Skin of body (tissue), 2 donors: ENCODE measurements around the gene EVA1A. TPM values are rescaled to one million over a fixed set of nuclear protein-coding genes. Genes with fewer than 3 reads are reported as not detected.
A peak's percentile ranks its signal among the peaks of the same experiment; 100 is the strongest.
"Not testable (repeated sequence)": the region's sequence is repeated elsewhere in the genome, so short reads cannot be mapped to it uniquely, and the experiment has no call there.

Experiments
- DNase-seq: peaks from one replicate; lab custom pipeline; 2025; lab: John Stamatoyannopoulos, UW
- total RNA-seq: library from RNA; depleted of rRNA; stranded (reverse); fragments of >200 nt; gene quantifications from one replicate; pipeline ENCODE4 v1.2.3, GENCODE V29; 2014

Gene EVA1A
- total RNA-seq, 1 donor from 2014 or later: 10.7 TPM

GRCh38 chr2:75484840-75485239 is 75.9 kb downstream of the EVA1A start:
- DNase-seq: no peak

- DNase-seq: no peak
These were observed 76.9 kb downstream of the EVA1A start for GRCh38 chr2:75483878-75484277.

GRCh38 chr2:75482398-75482797 is 78.3 kb downstream of the EVA1A start:
- DNase-seq: no peak

- peak; percentile 36 for DNase-seq
These were observed 79.5 kb downstream of the EVA1A start for GRCh38 chr2:75480971-75481836.

- not testable (repeated sequence) for DNase-seq
These were observed 83.0 kb downstream of the EVA1A start for GRCh38 chr2:75477696-75478095.

GRCh38 chr2:75476761-75477160 is 84.0 kb downstream of the EVA1A start:
- DNase-seq: peak; percentile 35

- no peak for DNase-seq
These were observed 84.8 kb downstream of the EVA1A start for GRCh38 chr2:75475976-75476375.

GRCh38 chr2:75475049-75475448 is 85.7 kb downstream of the EVA1A start:
- DNase-seq: no peak

GRCh38 chr2:75474115-75474514 is 86.6 kb downstream of the EVA1A start:
- DNase-seq: no peak

GRCh38 chr2:75466708-75467311 is 93.9 kb downstream of the EVA1A start:
- DNase-seq: no peak

- DNase-seq: peak; percentile 13
These were observed 95.3 kb downstream of the EVA1A start for GRCh38 chr2:75465317-75465984.

GRCh38 chr2:75464348-75464946 is 96.3 kb downstream of the EVA1A start:
- no peak for DNase-seq

GRCh38 chr2:75462721-75463120 is 98.0 kb downstream of the EVA1A start:
- no peak for DNase-seq

- no peak for DNase-seq
These were observed 98.5 kb downstream of the EVA1A start for GRCh38 chr2:75462206-75462605.

GRCh38 chr2:75460630-75461029 is 100.1 kb downstream of the EVA1A start:
- no peak for DNase-seq

GRCh38 chr2:75459565-75460310 is 101.0 kb downstream of the EVA1A start:
- no peak for DNase-seq

GRCh38 chr2:75458201-75458600 is 102.5 kb downstream of the EVA1A start:
- DNase-seq: no peak

GRCh38 chr2:75456825-75457224 is 103.9 kb downstream of the EVA1A start:
- no peak for DNase-seq

- no peak for DNase-seq
These were observed 104.6 kb downstream of the EVA1A start for GRCh38 chr2:75456111-75456510.

- no peak for DNase-seq
These were observed 106.5 kb downstream of the EVA1A start for GRCh38 chr2:75454241-75454620.
